Gastrocnemius medialis (tissue), 4 donors: ENCODE results near the gene PPP6R2.

Experiments used
- CTCF ChIP-seq, 5 experiments: fragments of 450-650 bp in 3 of 5; fragments of 200-600 bp in 2 of 5; sonication (generic) in 2 of 5; IDR thresholded peaks in 4 of 5; conservative IDR thresholded peaks in 1 of 5; 1 replicate in 4 of 5; 2 replicates in 1 of 5; pipeline ENCODE4 v1.5.1; 2016 to 2019; ENCODE audit warnings: antibody characterized with exemption in 5 of 5, mild to moderate bottlenecking in 3 of 5, moderate library complexity in 3 of 5
- POLR2A ChIP-seq, 2 donors: fragments of 450-650 bp; IDR thresholded peaks; one replicate each; pipeline ENCODE4 v1.6.1; 2017; ENCODE audit warnings: antibody characterized with exemption in 2 of 2, mild to moderate bottlenecking in 2 of 2, moderate library complexity in 2 of 2

GRCh38 chr22:50298266-50298637 lies 44.9 kb upstream of the PPP6R2 start:
- TF ChIP-seq CTCF (IDR thresholded peaks at IDR 0.05 in 4 of 5, conservative IDR thresholded peaks at IDR 0.05 in 1 of 5) (no peak), POLR2A (IDR thresholded peaks at IDR 0.05) (no peak)
